HG03025 (cell line): Measurements from ENCODE around the gene FLRT1.
"Not testable (repeated sequence)": the region's sequence is repeated elsewhere in the genome, so short reads cannot be mapped to it uniquely, and the experiment has no call there.

ENCODE experiments used
- ATAC-seq: cut with Tn5 transposase; IDR thresholded peaks from one replicate; pipeline ENCODE4 v1.9.1; 2021; ENCODE audit warnings: mild to moderate bottlenecking, moderate library complexity; ENCODE audit not compliant: unreplicated experiment, low FRiP score

Gene FLRT1

GRCh38 chr11:64042301-64042700 is 6.6 kb downstream of the FLRT1 start:
- no peak for ATAC-seq

DNA sequence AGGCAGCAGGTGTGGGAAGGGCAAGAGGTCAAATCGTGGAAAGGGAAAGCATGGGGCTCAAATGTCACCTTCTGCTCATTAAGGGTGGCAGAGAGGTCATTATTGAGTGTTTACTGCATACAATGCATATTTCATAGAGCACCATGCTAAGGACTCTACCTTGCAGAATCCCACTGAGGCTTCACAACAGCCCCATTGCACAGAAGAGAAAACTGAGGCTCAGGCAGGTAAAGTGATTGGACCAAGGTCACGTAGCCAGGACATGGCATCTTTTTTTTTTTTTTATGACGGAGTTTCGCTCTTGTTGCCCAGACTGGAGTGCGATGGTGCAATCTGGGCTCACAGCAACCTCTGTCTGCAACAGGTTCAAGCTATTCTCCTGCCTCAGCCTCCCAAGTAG is 7.8 kb downstream of the FLRT1 start:
- ATAC-seq: no peak

GRCh38 chr11:64044730-64045393 is 9.1 kb downstream of the FLRT1 start:
- no peak for ATAC-seq

DNA sequence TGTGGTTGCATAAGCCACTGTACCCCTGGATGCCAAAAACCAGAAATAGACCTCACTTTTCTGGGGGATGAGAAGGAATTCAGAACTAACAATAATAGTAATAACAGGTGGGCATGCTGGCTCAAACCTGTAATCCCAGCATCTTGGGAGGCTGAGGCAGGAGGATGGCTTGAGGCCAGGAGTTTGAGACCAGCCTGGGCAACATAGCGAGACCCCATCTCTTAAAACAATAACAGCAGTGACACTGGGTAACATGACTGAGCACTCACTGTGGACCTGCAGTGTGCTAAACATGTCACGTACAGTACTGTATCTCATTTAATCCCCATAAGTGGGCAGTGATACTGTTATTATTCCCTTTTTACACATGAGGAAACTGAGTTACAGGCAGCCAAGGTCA is 10.0 kb downstream of the FLRT1 start:
- no peak for ATAC-seq

- not testable (repeated sequence) for ATAC-seq
Observed at GRCh38 chr11:64047373-64047772, 11.6 kb downstream of the FLRT1 start.

DNA sequence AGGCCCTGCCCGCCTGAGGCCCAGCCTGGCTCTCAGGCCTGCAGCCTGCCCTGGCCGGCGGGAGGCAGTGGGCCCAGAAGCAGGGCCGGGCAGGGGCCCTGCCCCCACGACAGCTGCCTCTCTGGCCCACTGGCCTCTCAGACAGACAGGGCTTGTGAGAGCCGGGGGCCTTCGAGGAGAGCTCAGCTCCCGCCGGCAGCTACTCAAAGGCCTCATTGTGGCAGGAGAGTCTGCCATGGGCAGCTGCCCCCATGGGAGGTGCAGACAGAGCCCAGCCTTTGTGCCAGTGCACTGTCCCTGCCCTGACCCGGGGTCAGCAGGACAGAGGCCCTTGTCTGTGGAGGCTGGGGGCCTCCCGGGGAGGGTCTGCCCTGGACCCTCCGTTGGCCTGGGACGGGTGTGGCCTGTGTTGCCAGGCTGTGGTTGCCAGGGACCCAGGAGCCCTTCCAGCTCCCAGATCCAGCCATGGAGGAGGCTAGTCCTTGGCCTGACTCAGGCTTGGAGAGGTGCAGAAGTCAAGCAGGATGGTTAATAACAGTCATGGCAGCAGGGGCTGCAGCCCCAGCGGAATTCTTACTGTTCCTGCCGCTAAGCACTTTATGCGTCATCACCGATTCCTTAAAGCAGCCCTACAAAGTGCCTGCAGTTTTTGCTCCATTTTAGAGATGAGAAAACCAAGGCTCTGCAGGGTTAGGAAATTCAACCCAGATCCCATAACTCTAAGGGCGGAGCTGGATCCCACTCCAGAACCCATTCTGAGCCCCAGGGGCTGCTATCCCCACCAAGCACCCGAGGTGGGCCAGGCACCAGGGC is 12.5 kb downstream of the FLRT1 start:
- no peak for ATAC-seq

- ATAC-seq: no peak
Observed at GRCh38 chr11:64049509-64049908, 13.8 kb downstream of the FLRT1 start.

DNA sequence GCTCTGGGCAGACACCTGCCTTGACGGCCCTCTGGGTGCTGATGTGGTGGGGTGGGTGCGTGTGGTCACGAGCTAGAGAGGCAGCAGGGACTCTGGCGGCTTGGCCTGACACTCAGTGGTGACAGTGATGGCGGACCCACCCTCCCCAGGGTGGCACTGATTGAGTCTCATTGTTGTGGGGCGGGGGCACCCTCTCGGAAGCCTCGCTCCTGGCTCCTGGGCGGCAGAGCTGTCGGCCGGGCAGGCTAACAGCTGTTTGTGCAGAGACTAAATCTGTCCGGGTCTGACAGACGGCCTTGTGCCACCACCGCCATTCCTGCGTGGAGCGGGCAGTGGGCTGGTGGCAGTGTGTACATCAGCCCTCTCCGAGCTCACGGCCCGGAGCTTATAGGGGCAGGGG is 15.6 kb downstream of the FLRT1 start:
- no peak for ATAC-seq

DNA sequence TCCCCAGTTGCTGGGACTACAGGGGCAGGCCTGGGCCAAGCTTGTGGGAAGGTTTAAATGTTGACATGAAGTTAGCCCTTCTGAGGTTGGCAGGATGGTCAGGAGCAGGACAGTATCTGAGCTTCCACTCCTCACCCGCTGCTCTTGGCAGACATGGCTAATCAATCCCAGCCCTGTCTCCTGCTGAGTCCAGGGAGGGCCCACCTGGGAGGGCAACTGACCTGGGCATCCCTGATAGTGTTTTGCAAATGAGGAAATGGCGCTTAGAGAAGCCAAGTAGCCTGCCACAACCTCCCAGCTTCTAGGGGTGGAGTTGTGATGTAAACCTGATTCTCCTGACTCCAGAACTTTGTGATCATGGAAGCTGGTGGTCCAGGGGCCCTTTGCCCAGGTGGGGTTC is 16.7 kb downstream of the FLRT1 start:
- ATAC-seq: no peak

DNA sequence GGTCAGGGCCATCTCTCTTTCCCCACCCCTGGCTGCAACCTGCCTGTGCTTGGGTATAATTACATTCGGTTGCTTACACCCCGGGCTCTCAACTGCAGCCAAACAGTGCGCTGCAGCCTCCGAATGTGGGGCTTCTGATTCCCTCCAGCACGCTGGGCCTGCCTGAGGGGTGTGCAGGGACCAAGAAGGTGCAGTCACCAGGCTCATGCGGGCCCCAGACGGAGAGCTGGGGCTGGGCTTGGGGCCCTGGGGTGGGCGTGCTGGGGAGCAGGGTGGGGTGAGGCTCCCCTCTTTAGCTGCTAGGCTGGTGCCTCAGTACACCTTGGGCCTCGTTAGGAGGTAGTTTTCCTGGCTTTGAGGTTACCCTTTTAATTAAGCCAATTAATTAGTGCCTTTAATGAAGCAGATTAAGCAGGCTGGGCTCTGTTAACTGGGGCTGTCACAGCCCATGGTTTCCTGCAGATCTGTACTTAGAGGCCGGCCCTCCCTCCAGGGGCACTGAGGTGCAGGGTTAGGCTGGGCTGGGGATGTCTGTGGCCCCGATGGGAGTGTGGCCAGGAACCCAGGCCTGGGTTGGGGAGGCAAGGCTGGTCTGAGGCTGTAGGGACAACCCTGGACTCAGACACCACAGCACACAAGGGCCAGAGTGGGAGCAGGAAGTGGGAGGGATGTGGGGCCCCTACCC is 17.3 kb downstream of the FLRT1 start:
- ATAC-seq: no peak

DNA sequence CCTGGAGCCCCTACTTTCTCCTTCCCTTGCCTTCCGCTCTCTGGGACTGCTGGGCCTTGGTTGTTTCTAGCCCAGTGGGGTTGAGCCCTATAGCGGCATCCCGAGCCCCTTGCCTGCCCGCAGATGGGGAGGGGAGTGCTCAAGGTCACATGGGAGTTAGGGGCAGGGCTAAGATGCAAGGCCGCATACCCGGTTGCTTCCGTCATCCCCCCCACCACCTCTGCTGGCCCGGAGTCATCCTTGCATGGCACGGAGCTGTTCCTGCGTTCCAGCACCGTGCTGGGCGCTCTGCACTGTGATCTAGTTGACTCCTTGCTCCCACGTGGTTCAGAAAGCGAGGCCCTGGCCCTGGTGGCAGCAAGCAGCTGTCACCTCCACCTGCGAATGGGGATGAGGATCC is 18.0 kb downstream of the FLRT1 start:
- no peak for ATAC-seq

DNA sequence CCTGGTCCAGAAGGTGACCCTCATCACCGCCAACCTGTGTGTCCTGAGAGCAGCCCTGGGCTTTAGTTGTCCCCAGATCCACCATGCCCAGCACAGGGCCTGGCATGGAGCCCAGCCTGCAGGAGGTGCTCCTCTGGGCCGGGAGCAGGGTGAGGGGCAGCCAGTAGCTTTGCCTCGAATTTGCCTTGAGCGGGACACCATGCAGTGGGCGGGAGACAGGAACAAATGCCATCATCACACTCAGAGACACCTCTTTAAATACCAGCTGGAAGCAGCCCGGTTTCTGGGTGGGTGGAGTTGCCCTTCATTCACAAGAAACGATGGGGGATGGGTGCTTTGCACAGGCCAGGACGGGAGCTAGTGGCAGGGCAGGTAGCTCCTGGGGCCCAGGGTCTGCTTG is 19.3 kb downstream of the FLRT1 start:
- ATAC-seq: no peak

DNA sequence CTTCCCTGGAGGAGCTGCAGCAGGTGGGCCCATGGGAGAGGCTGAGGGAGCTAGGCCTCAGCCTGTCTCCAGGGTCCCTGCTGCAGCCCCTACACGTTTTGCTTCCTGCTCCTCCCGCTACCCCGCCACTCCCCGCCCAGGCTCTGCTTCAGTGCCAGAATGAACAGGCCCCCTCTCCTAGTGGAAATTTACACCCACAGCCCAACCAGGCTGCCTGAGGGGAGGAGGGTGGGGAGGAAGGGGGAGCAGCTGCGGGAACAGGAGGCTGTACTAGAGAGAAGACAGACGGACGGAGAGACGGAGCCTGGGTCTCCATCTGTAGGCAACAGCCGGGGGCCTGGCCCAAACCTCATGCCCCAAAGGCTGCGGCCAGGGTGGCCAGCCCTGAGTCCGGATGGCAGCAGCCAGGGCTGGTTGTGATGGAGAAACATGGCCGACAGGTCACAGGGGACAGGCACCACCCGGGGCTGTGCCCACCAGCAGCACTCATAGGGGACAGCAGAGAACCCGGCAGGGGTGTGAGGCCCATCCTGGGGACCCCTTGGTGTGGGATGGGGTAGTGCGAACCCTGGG is 20.6 kb downstream of the FLRT1 start:
- ATAC-seq: no peak

DNA sequence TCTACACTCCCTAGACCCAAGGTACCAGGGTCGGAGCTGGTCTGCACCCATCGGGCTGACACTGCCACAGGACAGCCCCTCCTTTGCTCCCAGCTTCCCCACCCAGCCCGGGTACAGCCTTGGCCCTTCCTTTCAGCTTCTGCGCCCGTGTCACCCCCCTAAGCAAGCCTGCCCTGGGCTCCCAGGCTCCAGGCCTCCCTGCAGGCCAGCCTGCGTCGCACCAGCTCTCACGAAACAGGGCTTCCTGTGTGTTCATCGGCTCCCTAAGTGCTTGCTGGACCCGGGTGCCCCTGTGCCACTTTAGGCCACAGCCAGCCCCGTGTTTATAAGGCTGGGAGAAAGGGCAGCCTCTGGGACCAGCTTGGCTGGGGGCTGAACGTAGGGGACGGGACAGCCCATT is 21.1 kb downstream of the FLRT1 start:
- no peak for ATAC-seq

DNA sequence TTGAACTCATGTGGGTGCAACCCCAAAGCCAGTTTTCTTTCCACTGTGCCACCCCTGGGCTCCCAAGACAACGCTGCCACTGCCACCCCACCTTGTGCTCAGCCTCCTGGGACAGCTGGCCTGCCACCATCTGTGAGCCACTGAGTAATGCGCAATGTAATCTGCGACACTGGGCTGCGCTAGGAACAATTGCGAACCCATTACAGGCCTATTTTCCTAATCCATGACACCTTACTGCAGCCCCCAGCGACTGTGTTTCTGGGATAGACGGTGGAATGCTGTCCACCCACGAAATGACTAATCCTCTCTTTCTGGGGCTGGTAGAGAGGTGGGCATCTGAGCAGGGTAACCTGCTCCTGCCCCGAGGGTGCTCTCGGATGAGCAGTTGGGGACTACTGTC is 22.2 kb downstream of the FLRT1 start:
- no peak for ATAC-seq

DNA sequence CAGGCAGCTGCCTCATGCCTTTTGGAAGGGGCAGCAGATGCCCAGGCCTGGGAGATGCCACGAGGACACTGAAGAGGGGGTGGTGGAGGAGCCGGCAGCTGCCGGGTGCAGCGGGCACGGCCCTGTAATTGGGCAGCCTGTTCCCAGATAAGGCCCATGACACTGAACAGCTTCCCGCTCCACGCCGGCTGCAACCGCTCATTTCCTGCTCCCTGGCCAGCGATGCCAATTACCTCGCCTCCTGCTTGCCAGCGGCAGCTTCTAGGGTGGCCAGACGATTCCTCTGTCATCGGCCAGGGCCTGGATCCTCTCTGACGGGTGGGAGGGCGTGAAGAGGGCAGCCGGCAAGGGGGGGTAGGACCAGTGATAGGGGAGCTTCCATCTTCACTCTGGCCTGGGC is 22.8 kb downstream of the FLRT1 start:
- ATAC-seq: no peak

DNA sequence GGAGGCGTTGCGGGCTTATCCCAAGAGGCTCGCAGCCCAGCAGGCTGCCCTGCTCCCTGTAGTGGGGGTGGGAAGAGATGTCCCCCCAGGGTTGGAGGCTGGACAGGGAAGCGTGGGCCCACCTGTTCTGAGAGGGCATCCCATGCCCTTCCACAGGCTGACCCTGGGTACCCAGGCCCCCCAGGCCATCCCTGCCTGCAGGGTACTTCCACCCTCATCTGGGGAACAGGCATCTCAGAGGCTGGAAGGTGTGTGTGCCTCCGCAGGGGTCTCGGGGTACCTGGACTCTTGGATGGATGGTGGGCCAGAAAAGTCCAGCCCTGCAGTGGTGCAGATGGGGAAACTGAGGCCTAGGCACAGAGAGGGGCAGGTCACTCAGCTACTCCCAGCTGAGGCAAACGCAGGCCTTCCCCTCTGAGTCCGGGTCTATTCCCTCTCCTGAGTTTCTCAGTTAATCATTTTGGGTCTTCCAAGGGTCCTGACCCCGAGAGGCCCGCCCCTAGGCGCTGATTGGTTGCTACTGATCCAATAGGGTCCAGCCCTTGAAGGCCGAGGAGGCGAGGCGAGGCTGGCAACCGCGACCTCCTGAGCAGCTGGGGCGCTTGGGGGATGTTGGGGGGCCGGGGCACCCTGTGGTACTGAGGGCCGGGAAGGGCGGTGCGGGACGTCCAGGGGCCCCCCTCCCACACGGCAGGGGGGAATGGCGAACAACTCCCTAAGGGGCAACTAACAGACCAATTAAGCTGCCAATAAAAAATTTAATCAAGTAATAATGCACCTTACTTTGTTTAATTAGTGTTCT is 23.8 kb downstream of the FLRT1 start:
- no peak for ATAC-seq

- no peak for ATAC-seq
Observed at GRCh38 chr11:64060263-64060860, 24.6 kb downstream of the FLRT1 start.

GRCh38 chr11:64060861-64061444 is 25.2 kb downstream of the FLRT1 start:
- no peak for ATAC-seq
